Large intestine (tissue), 3 donors: Measurements from ENCODE around the gene SMCO1. TPM values are rescaled to one million over a fixed set of nuclear protein-coding genes. Genes with fewer than 3 reads are reported as not detected.
"Not testable (repeated sequence)": the region's sequence is repeated elsewhere in the genome, so short reads cannot be mapped to it uniquely, and the experiment has no call there.

Source experiments
- DNase-seq, 2 donors: peaks; one replicate each; pipeline versions ENCODE4 v3.0.0 to v3.0.0-alpha.2; 2013
- H3K27ac ChIP-seq: one replicate; pipeline ENCODE4 v1.5.1; 2013; ENCODE audit warnings: low read length
- H3K27me3 ChIP-seq: 2 replicates; pipeline ENCODE4 v1.6.1; 2013; ENCODE audit warnings: low read length; ENCODE audit not compliant: control insufficient read depth, insufficient read depth
- H3K36me3 ChIP-seq: 2 replicates; pipeline ENCODE4 v1.6.1; 2013; ENCODE audit warnings: low read length; ENCODE audit not compliant: control insufficient read depth, insufficient read depth
- H3K4me1 ChIP-seq: one replicate; pipeline ENCODE4 v1.6.1; 2013; ENCODE audit warnings: low read length; ENCODE audit not compliant: control insufficient read depth, insufficient read depth
- H3K4me3 ChIP-seq: one replicate; pipeline ENCODE4 v1.5.1; 2013; ENCODE audit warnings: low read length
- H3K9me3 ChIP-seq: one replicate; pipeline ENCODE4 v1.6.1; 2013; ENCODE audit warnings: mild to moderate bottlenecking, low read depth, low read length, moderate library complexity; ENCODE audit not compliant: control insufficient read depth
- WGBS: methylation state at CpG from one replicate; pipeline ENCODE4 v1.1.5; 2013; ENCODE audit warnings: low lambda C conversion rate; ENCODE audit not compliant: insufficient coverage; 5-methylcytosine and 5-hydroxymethylcytosine counted together
- polyA plus RNA-seq: library from polyadenylated mRNA; unstranded; fragments of 120-200 nt; gene quantifications from one replicate; pipeline ENCODE4 v1.2.1, GENCODE V29; 2013

The SMCO1 gene
- polyA plus RNA-seq, 1 donor, result not detected

DNA sequence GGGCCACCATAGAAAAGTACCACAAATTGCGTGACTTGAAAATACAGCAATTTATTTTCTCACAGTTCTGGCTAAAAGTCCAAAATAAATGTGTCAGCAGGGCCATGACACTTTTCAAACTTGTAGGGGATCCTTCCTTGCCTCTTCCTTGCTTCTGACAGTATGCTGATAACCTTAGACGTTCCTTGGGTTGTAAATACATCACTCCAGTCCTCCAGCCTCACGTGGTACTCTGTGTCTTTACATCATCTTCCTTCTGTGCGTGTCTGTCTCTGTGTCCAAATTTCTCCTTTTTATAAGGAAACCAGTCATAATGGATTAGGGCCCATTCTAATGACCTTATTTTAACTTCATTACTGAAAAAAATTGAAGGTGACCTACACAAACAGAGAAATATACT, 19.0 kb downstream of the SMCO1 start:
- H3K4me1 ChIP-seq, result peaks cover 4% of the 10 kb centered on the region
- WGBS, result 100% methylated on average over 1 of the region's 4 CpGs
- DNase-seq, result no peak
- peaks cover 2% of the 10 kb centered on the region for H3K36me3 ChIP-seq
- no peaks in the 10 kb centered on the region for H3K9me3 ChIP-seq
- no peak overlapping the region for H3K27ac ChIP-seq
- H3K27me3 ChIP-seq, result no peaks in the 10 kb centered on the region
- H3K4me3 ChIP-seq, result no peak overlapping the region

DNA sequence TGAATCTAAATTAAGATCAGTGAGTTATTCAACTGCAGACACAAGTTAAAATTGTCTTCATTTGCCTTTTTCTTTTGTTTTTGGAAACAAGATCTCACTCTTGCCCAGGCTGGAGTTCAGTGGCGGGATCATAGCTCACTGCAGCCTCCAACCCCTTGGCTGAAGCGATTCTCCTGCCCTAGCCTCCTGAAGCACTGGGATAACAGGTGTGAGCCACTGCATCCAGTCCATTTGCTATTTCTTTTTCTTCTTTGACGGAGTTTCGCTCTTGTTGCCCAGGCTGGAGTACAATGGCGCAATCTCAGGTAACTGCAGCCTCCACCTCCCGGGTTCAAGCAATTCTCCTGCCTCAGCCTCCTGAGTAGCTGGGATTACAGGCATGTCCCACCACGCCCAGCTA, 21.9 kb downstream of the SMCO1 start:
- H3K36me3 ChIP-seq, result peaks cover 2% of the 10 kb centered on the region
- no peaks in the 10 kb centered on the region for H3K9me3 ChIP-seq
- WGBS, result 100% methylated on average over 2 of the region's 7 CpGs
- H3K27me3 ChIP-seq, result no peaks in the 10 kb centered on the region
- no peaks in the 10 kb centered on the region for H3K4me1 ChIP-seq
- no peak for DNase-seq
- no peak overlapping the region for H3K4me3 ChIP-seq
- no peak overlapping the region for H3K27ac ChIP-seq

DNA sequence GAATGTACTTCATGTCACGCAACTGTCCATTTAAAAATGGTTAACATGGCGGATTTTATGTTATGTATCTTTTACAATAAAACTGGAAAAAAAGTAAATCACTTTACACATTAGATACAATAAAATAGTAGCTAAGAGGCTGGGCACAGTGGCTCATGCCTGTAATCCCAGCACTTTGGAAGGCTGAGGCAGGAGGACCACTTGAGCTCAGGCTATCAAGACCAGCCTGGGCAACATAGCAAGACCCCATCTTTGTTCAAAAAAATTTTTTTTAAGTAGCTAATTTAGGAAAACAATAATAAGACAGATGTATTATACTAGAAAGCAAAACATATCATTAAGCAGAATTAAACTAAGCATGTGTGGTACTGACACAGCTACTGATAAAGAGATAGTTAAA, 23.1 kb downstream of the SMCO1 start:
- no peak for DNase-seq
- peaks cover 6% of the 10 kb centered on the region for H3K36me3 ChIP-seq
- no peaks in the 10 kb centered on the region for H3K27me3 ChIP-seq
- 100% methylated on average over 2 of the region's 2 CpGs for WGBS
- no peaks in the 10 kb centered on the region for H3K4me1 ChIP-seq
- H3K27ac ChIP-seq, result no peak overlapping the region
- no peaks in the 10 kb centered on the region for H3K9me3 ChIP-seq
- no peak overlapping the region for H3K4me3 ChIP-seq

DNA sequence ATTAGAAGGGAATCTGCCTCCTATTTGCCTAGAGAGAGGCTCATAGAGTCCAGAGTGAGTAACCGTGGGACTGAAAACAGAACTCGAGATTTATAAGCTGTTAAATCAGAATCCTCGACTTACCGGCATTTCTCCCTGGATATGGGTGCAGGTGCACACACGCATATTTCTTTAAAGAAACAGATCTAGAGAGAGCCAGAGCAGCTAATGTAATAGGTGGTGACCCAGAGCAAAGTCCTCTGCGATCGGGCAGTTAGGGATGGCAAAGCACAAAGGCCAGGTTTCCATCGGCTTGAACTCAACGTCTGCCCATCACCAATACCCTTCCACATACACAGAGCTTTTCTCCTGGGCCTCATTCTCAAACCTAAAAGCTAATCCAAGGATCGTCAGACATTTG, 25.4 kb downstream of the SMCO1 start:
- H3K27me3 ChIP-seq, result no peaks in the 10 kb centered on the region
- H3K9me3 ChIP-seq, result no peaks in the 10 kb centered on the region
- 80% methylated on average over 1 of the region's 10 CpGs for WGBS
- no peak overlapping the region for H3K27ac ChIP-seq
- peaks cover 20% of the 10 kb centered on the region for H3K36me3 ChIP-seq
- no peak overlapping the region for H3K4me3 ChIP-seq
- no peak for DNase-seq
- no peaks in the 10 kb centered on the region for H3K4me1 ChIP-seq

DNA sequence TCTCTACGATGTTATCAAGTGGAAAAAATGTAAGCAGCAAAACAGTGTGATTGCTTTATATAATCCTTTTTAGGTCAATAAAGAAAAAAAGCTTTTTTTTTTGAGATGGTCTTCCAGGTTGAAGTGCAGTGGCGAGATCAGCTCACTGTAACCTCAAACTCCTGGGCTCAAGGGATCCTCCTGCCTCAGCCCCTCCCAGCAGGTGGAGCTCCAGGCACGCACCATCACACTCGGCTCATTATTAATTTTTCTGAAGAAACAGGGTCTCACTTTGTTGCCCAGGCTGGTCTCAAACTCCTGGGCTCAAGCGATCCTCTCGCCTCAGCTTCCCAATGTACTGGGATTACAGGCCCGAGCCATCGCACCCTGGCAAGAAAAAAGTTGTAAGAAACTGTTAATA, 28.9 kb downstream of the SMCO1 start:
- peaks cover 42% of the 10 kb centered on the region for H3K36me3 ChIP-seq
- no peaks in the 10 kb centered on the region for H3K9me3 ChIP-seq
- WGBS, result 100% methylated on average over 1 of the region's 8 CpGs
- no peak overlapping the region for H3K4me3 ChIP-seq
- H3K4me1 ChIP-seq, result no peaks in the 10 kb centered on the region
- no peak overlapping the region for H3K27ac ChIP-seq
- no peak for DNase-seq
- H3K27me3 ChIP-seq, result no peaks in the 10 kb centered on the region

DNA sequence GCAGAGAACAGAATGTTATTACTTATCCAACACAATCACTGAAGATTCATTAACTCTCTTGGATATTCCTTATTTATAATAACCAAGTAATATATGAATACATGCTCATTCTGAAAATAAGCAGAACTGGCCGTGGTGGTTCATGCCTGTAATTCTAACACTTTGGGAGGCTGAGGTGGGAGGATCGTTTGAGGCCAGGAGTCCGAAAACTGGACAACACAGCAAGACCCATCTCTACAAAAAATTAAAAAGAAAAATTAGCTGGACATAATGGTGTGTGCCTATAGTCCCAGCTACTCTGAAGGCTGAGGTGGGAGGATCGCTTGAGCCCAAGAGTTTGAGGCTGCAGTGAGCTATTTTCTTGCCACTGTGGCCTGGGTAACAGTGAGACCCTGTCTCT, 37.5 kb downstream of the SMCO1 start:
- Histone ChIP-seq H3K27me3 (no peaks in the 10 kb centered on the region), H3K4me3 (no peak overlapping the region), H3K4me1 (no peaks in the 10 kb centered on the region), H3K27ac (no peak overlapping the region), H3K9me3 (no peaks in the 10 kb centered on the region), H3K36me3 (peaks cover 37% of the 10 kb centered on the region)
- DNase-seq, result no peak
- WGBS, result no CpG with 5 or more reads among the region's 4 CpGs

DNA sequence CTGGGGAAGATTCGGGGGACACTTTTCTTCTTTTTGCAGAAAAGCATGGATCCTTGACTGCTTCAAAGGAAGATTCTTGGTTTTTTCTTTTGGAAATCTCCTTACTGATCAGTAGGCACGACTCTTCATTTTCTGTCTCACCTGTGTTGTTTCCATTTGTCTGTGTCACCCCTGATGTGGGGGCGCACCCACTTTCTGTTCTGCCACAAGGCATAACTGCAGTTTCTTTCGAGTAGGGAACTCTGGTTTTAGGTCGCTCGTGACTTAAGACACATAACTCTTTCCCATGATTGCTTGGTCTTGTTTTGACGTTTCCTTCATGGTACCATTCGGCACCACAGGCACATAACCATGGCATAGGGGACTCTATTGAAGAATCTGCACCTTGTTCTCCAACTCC, 42.9 kb downstream of the SMCO1 start:
- H3K36me3 ChIP-seq, result peaks cover 28% of the 10 kb centered on the region
- no peak for DNase-seq
- WGBS, result 91% methylated on average over 4 of the region's 8 CpGs

DNA sequence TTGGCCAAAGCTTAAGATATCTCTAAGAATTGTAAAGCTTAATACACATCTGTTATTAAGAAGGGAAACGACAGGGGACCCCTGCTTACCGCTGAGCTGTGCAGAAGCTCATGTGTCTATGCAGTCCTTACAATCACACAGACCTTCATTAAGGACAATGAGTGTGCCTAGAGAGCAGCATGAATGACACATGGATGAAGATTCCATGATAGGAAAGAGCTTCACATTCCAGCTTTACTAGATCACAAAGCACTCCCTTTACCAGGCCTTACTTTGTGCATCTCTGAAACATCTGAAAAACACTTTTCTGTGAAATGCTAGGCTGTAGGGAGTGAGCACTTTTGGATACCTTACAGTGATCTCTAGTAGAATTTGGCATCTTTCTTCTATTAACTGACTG, 43.6 kb downstream of the SMCO1 start:
- WGBS, result no CpG with 5 or more reads among the region's 2 CpGs
- DNase-seq, result no peak
- Histone ChIP-seq H3K4me3 (no peak overlapping the region), H3K27me3 (no peaks in the 10 kb centered on the region), H3K27ac (no peak overlapping the region), H3K4me1 (no peaks in the 10 kb centered on the region), H3K36me3 (peaks cover 28% of the 10 kb centered on the region), H3K9me3 (no peaks in the 10 kb centered on the region)

More for the DNA sequence above, 42.9 kb downstream of the SMCO1 start:
- H3K4me1 ChIP-seq, result no peaks in the 10 kb centered on the region
- no peak overlapping the region for H3K4me3 ChIP-seq
- H3K27me3 ChIP-seq, result no peaks in the 10 kb centered on the region
- H3K27ac ChIP-seq, result no peak overlapping the region
- no peaks in the 10 kb centered on the region for H3K9me3 ChIP-seq

DNA sequence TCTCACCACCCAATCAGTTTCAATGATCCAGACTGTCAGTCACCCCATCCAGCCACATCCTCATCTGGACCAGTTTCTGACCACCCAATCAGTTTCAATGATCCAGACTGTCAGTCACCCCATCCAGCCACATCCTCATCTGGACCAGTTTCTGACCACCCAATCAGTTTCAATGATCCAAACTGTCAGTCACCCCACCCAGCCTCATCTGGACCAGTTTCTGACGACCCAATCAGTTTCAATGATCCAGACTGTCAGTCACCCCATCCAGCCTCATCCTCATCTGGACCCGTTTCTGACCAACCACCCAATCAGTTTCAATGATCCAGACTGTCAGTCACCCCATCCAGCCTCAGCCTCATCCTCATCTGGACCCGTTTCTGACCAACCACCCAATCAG, 45.0 kb downstream of the SMCO1 start:
- H3K36me3 ChIP-seq, result peaks cover 28% of the 10 kb centered on the region
- no CpG with 5 or more reads among the region's 3 CpGs for WGBS
- H3K9me3 ChIP-seq, H3K4me3 ChIP-seq, H3K4me1 ChIP-seq, H3K27me3 ChIP-seq, H3K27ac ChIP-seq, DNase-seq: not testable (repeated sequence)

DNA sequence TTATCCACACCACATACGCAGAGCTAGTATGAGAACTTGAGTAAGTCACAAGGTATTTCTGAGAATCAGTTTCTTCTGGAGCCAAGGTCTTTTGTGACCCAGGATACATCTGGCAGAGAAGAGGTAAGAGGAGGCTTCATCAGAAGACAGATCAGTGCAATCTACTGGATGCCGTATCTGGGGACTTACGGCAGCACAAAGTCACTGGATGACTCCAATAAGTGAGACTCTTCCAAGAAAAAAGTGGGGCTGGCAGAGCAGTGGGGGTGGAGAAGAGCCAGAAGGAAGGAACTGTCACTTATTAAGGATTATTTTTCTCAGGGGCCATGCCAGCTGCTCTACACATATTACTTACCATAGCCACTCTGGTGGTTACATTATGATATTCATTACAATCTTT, 51.3 kb downstream of the SMCO1 start:
- DNase-seq, result no peak
- H3K27ac ChIP-seq, result no peak overlapping the region
- no peaks in the 10 kb centered on the region for H3K4me1 ChIP-seq
- H3K9me3 ChIP-seq, result no peaks in the 10 kb centered on the region
- H3K36me3 ChIP-seq, result no peaks in the 10 kb centered on the region
- no peak overlapping the region for H3K4me3 ChIP-seq
- no peaks in the 10 kb centered on the region for H3K27me3 ChIP-seq
- no CpG with 5 or more reads among the region's 3 CpGs for WGBS

DNA sequence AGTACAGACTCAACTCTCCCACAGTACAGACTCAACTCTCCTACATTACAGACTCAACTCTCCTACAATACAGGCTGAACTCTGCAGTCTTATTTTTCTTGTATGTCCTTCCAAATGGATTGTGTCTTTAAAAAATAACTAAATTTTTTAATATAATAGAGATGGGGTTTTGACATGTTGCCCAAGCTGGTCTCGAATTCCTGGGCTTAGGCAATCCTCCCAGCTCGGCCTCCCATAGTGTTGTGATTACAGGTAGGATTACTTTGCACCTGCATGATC, 51.7 kb downstream of the SMCO1 start:
- DNase-seq, result no peak
- WGBS, result no CpG with 5 or more reads among the region's 2 CpGs
- Histone ChIP-seq H3K27me3 (no peaks in the 10 kb centered on the region), H3K9me3 (no peaks in the 10 kb centered on the region), H3K4me3 (no peak overlapping the region), H3K27ac (no peak overlapping the region), H3K36me3 (no peaks in the 10 kb centered on the region), H3K4me1 (no peaks in the 10 kb centered on the region)
